HG03457 (cell line): Measurements from ENCODE around the gene IFIT1B.
"Not testable (repeated sequence)": the region's sequence is repeated elsewhere in the genome, so short reads cannot be mapped to it uniquely, and the experiment has no call there.

Source experiments
- ATAC-seq: cut with Tn5 transposase; IDR thresholded peaks from one replicate; pipeline ENCODE4 v1.9.1; 2021; ENCODE audit warnings: moderate number of reproducible peaks; ENCODE audit not compliant: unreplicated experiment

Gene IFIT1B

GRCh38 chr10:89348481-89348880, 29.4 kb upstream of the IFIT1B start:
- ATAC-seq, result no peak

DNA sequence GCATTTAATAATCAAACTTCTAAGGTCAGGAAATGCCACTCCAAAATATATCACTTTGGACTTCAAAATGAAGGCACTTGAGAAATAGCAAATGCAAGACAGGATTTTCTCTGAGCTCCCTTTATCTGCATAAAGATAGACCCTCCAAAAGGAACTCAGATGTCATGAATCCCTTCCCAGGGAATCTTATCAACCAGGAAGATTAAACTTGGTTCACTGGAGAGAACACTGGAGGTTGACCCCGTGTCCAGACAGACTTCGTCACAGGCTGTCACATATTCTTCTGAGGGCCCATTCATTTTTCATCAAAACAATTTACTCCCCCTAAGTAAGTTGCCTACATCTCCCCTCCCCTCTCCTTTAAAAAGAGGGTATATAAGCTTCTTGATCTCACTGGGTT, 28.9 kb upstream of the IFIT1B start:
- ATAC-seq, result no peak

DNA sequence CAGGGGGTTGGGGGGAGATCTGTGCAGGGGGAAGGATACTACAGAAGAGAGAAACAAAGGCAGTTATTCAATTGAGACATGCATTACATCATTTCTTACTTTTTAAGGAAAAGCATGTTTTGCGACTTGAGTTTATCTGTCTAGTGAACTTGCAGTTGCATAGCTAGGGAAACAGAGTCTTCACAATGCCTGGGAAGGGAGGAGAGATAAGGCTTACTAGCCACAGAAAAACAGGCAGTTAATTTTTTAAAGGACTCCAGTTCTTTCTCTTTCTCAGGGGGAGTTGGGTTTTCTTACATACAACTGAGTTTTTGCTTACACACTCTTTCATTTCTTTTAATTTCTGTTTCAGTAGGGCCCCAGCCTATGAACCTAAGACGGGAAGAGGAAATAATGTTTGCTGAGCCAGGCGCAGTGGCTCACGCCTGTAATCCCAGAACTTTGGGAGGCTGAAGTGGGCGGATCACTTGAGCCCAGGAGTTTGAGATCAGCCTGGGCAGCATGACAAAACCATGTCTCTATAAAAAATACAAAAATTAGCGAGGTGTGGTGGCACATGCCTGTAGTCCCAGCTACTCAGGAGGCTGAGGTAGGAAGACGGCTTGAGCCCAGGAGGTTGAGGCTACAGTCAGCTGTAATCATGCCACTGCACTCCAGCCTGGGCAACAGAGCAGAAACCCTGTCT, 27.1 kb upstream of the IFIT1B start:
- not testable (repeated sequence) for ATAC-seq

DNA sequence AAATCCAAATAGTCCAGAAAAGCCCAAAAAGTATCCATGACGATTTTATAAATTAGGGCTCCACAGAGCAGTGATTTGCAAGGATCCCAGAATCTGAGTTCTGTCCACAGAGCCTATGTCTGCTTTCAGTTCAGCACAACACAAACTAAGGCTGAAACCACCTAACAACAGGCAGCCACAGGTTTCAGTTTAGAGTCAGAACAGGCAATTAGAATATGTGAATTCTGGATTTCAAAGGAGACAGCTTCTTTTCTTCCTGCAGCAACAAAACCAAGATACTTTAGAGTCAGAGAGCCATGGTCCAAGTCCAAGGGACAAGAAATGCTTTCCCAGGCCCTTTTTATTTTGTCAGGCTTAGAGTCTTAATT, 26.5 kb upstream of the IFIT1B start:
- ATAC-seq, result peak; percentile 79

GRCh38 chr10:89351780-89352597, 25.9 kb upstream of the IFIT1B start:
- ATAC-seq, result no peak

DNA sequence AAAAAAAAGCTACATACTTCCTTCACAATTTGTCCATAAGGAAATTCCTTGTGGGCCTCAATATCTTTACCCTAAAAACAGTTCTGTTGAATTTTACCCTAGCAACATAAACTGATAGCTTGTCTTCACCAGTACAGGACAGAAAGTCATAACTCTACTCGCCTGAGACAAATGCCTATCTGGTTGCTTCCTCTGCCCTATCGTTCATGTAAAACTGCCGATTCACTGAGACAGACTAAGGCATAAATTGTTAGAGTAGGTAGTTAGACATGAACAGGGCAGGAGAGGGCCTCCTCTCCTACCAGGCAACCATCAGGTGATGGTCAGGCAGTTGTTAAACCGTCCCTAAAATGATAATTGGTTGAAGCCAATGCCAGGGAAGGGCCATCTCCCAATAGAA, 25.1 kb upstream of the IFIT1B start:
- no peak for ATAC-seq

DNA sequence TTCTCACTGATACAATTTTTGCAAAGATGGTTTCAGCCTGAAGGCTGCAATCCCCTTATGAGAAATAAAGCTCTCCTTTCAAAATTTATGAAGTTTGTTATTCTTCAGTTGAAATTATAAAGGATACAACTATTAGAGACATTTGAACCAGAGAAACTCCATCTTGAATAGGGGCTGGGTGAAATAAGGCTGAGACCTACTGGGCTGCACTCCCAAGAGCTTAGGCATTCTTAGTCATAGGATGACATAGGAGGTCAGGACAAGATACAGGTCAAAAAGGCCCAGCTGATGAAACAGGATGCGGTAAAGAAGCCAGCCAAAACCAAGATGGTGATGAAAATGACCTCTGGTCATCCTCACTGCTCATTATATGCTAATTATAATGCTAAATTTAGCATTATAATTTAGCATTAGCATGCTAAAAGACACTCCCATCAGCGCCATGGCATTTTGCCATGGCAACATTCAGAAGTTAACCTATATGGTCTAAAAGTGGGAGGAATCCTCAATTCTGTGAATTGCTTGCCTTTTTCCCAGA, 22.4 kb upstream of the IFIT1B start:
- ATAC-seq, result no peak

GRCh38 chr10:89357096-89357495, 20.8 kb upstream of the IFIT1B start:
- ATAC-seq, result no peak

- ATAC-seq, result no peak
Measured at GRCh38 chr10:89357975-89358374, 19.9 kb upstream of the IFIT1B start.

DNA sequence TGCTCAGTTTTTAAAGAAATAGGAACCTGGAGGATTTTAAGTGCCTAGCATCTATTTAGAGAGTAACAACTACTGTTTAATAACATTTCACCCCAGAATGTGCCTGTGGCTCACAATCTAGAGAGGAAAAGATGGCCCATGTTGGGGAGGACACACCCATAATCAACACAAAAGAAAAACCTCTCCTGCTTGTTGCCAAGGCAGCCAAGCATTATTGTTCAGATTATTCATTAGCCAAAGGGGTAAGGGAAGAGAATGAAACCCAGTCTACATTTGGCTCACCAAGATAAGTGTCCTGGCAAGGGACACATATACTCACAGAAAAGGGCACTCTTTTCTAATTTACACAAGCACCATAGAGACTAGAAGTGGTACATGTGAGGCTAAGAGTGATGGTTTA, 17.7 kb upstream of the IFIT1B start:
- ATAC-seq, result no peak

DNA sequence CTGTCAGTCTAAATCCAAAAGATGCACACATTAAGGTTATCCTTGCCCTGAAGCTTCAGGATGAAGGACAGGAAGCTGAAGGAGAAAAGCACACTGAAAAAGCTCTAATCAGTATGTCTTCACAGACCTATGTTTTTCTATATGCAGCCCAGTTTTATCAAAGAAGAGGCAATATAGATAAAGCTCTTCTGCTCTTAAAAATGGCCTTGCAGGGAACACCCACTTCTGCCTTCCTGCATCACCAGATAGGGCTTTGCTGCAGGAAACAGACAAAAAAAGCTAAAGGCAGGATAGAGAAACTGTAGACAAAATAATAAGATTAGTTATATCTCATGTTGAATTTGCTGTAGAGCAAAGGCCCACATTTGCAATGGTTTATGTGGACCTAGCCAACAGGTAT, 14.9 kb upstream of the IFIT1B start:
- no peak for ATAC-seq

- no peak for ATAC-seq
Measured at GRCh38 chr10:89363729-89364442, 14.0 kb upstream of the IFIT1B start.

GRCh38 chr10:89364531-89364930, 13.3 kb upstream of the IFIT1B start:
- ATAC-seq, result no peak

- peak; percentile 58 for ATAC-seq
Measured at GRCh38 chr10:89367529-89367928, 10.3 kb upstream of the IFIT1B start.

- ATAC-seq, result no peak
Measured at GRCh38 chr10:89368129-89368528, 9.7 kb upstream of the IFIT1B start.

DNA sequence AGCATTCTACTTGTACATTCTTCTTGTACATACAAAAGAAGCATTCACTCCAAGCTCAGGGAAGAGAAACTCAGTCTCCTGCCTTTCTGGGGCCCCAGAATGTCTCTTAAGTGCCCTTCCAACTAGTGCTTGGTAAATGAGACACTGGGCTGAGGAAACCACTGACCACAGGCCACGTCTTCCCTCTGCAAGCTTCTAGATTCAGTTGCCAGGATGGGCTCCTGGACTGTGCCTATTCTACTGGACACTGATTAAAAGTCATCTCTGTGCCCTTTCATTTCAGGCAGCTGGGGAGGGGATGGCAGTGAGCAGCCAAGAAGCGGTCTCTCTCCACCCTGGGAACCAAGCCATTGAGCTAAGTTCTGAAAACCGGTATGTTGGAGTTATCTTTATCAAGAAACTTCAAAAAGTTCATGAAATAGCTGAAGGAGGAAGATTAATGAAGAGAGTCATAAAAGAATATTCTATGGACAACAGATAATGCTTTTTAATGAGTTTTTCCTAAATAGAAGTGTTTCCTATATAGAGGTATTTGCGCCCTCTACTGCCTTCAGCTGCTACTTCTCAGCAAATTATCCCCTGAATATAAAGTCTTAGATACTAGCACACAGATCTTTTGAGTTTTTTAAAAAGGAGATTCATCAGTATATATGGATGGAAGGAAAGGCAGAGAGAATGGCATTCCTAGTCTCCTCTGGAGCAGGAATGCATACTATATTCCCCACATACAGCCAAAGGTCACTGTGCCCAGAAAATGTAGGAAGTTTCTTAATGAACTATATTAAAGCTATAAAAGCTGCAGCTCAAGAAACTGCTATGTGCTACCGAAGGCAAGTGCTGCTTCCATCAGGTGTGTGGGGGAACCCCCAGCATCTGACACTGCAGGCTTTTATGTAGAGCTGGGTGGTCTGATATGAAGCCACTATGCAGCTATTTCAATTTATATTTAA, 8.4 kb upstream of the IFIT1B start:
- no peak for ATAC-seq

DNA sequence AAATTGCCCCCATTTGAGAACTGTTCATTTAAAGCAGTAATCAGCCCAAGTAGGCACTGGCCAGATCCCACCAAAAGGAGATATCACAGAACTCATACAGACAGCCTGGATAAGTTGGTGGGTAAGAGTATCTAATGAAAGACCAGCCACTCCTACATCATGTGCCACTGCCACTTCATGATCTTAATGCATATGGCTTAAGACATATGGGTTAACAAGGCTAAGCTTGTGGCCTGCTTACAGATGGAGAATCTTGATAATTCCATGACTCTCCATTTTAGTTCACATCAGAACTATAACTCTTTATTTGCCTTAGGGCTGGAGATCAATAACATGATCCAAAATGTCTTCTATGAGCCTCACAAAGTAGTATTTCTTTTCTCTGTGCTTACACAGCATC, 6.8 kb upstream of the IFIT1B start:
- no peak for ATAC-seq

- no peak for ATAC-seq
Measured at GRCh38 chr10:89371987-89372386, 5.9 kb upstream of the IFIT1B start.

GRCh38 chr10:89373916-89374711, 3.7 kb upstream of the IFIT1B start:
- ATAC-seq, result no peak

DNA sequence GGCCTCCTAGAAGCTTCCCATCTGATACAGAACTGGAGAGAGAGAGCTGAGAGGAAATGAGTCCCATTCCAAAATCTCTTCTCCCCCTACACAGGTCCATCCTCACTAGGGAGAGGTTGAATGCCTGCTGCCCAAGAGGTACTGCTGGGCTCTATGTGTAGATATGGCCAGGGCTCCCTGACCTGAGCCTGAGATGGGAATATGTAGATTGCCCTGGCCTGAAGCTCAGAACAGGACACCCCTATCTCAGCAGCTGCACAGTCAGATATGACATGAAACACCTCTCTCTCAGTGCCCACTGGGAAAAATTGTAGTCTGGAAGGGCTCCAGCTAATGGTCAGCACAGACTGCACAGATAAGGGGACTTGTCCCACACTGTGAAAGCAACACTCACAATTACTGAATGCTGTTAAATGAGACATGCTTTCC, 3.1 kb upstream of the IFIT1B start:
- no peak for ATAC-seq
